ENCODE data around the gene SPCS2. TPM values are rescaled to one million over a fixed set of nuclear protein-coding genes. Genes with fewer than 3 reads are reported as not detected.
A peak's percentile ranks its signal among the peaks of the same experiment; 100 is the strongest.

Gene SPCS2
- polyA plus RNA-seq, 2 of the 4 experiments (the other 2 are of a cell fraction), result 233 to 391 TPM

DNA sequence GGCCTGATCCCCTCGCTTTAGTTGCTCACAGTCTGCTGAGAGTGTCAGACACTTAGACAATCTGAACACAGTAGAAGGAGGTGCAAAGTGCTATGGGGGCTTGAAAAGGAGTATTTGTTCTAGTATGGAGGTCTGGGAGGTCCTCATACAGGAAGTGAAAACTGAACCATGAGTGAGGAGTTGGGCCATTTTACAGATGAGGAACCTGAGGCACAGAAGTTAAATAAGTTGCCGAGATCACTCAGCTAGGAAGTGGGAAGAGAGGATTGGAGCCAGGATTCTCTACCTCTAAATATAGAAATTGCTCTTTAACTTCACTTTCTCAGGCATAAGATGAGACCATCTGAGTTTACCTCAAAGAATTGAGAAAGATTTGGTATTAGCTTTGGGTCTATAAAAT lies 35.7 kb downstream of the SPCS2 start (continued):
- no peak for TF ChIP-seq CHD4 (IDR thresholded peaks at IDR 0.05; ENCODE audit: borderline replicate concordance)

DNA sequence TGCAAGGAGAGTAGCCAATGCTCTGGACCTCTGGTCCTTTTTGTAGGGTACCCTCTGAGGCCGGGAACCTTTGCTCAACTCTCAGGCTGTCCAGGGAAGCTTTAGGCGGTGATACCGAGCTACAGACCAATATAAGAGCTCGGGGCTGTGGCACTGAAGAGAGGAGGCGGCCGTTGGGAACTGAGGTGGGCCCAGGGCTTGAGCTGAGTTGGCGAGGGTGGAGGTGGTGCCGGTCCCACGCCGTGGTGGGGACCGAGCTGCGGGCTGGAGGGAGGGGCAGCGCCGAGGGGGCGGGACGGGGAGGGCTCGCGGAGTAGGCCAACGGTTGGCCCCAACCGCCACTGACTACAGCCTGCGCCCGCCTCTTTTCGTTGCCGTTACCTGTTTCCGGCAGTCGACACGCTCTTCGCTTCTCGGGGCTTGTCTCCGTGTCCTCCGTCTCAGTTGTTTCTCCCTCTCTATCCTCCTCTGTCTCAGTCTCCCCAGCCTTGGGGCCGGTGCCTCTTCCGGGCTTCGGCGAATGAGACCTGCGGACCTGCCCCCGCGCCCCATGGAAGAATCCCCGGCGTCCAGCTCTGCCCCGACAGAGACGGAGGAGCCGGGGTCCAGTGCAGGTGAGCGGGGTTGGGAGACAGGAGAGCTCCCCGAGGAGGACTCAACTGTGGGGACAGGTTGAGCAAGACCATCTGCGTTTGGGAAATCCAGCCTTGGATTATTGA lies 39.6 kb downstream of the SPCS2 start, which contains the start of gene NEU3:
NEU3 (plus strand) TSS at position 393 of the 719 bp plus-strand sequence; CDS start at position 521, 128 bp downstream.
- FAIRE-seq (no peak), DNase-seq (ENCODE audit: low read depth in 1 of 2, low spot score in 1 of 2) (peak; percentile 79 to 81), ATAC-seq (peak; percentile 95 to 98)
- peak within 1 kb of the TSS; percentile 86 to 89 for H3K27ac ChIP-seq
- 4% methylated on average over 40 of the region's 46 CpGs for WGBS (ENCODE audit: missing lambda C conversion rate)
- peak within 1 kb of the TSS; percentile 94 for H3K4me2 ChIP-seq
- H3K9me3 ChIP-seq, result no peaks in the 10 kb centered on the region
- ChIA-PET CTCF (interaction anchor here (0.7 to 2.6 kb wide), 6 partner anchors 16 to 253 kb away, joined by 3 to 14 read pairs (median 3); partner anchors contain the start of gene TPBGL), POLR2A (interaction anchor here (0.6 to 1.6 kb wide), 11 partner anchors 9 to 268 kb away, joined by 3 to 8 read pairs (median 3); partner anchors contain the start of genes SPCS2 and XRRA1)
- H3K4me3 ChIP-seq, result peak within 1 kb of the TSS; percentile 92
- H3K4me1 ChIP-seq, result peaks cover 12% of the 10 kb centered on the region; the same call in 2 of the 3 replicates
- TF ChIP-seq ZC3H11A (IDR thresholded peaks at IDR 0.05) (no peak), HOXB5 (CRISPR knock-in tag; IDR thresholded peaks at IDR 0.05) (no peak), CEBPB (IDR thresholded peaks at IDR 0.05) (no peak), HEYL (CRISPR knock-in tag; IDR thresholded peaks at IDR 0.05) (no peak), USF2 (IDR thresholded peaks at IDR 0.05) (no peak), RAD21 (conservative IDR thresholded peaks at IDR 0.05 in 1 of 2, IDR thresholded peaks at IDR 0.05 in 1 of 2) (no peak), HOXB13 (CRISPR knock-in tag; IDR thresholded peaks at IDR 0.05; ENCODE audit: low read depth) (no peak), EHMT2 (IDR thresholded peaks at IDR 0.05; ENCODE audit: low read depth) (no peak), KDM5A (IDR thresholded peaks at IDR 0.05) (no peak), POLR2AphosphoS2 (conservative IDR thresholded peaks at IDR 0.05; ENCODE audit: low read length) (peak; percentile 26; the same call in 1 of the 2 replicates), FOSL2 (IDR thresholded peaks at IDR 0.05) (no peak), FOSL2 (CRISPR knock-in tag; IDR thresholded peaks at IDR 0.05) (no peak), EP300 (IDR thresholded peaks at IDR 0.05) (no peak), ZFP36 (IDR thresholded peaks at IDR 0.05; ENCODE audit: borderline replicate concordance, partially characterized antibody) (no peak), CTCF (IDR thresholded peaks at IDR 0.05) (no peak), EHF (CRISPR knock-in tag; IDR thresholded peaks at IDR 0.05) (no peak), RCOR1 (IDR thresholded peaks at IDR 0.05; ENCODE audit: low read depth, low read length) (no peak), CBX8 (IDR thresholded peaks at IDR 0.05) (no peak), SMC3 (IDR thresholded peaks at IDR 0.05) (no peak), RARB (CRISPR knock-in tag; IDR thresholded peaks at IDR 0.05) (no peak), FOSB (CRISPR knock-in tag; IDR thresholded peaks at IDR 0.05) (no peak), BHLHE40 (IDR thresholded peaks at IDR 0.05; ENCODE audit: low read depth, low read length) (no peak), NPAS2 (CRISPR knock-in tag; IDR thresholded peaks at IDR 0.05; ENCODE audit: borderline replicate concordance) (no peak), SREBF2 (IDR thresholded peaks at IDR 0.05) (no peak), PHF8 (IDR thresholded peaks at IDR 0.05; ENCODE audit: borderline replicate concordance, low read depth) (peak; percentile 51; the same call in 1 of the 2 replicates), CHD2 (IDR thresholded peaks at IDR 0.05; ENCODE audit: low read length, partially characterized antibody) (no peak), GATA3 (IDR thresholded peaks at IDR 0.05; ENCODE audit: borderline replicate concordance) (no peak), PBX3 (IDR thresholded peaks at IDR 0.05) (0 out of 2 replicates have a peak, but pooled peaks have one; percentile 43), ESRRA (IDR thresholded peaks at IDR 0.05; ENCODE audit: borderline replicate concordance, low read length) (no peak), CBX2 (IDR thresholded peaks at IDR 0.05; ENCODE audit: borderline replicate concordance, low read depth) (no peak), RNF2 (IDR thresholded peaks at IDR 0.05; ENCODE audit: borderline replicate concordance, low read depth) (no peak), JUN (IDR thresholded peaks at IDR 0.05) (peak in 1 of 2 experiments; percentile 68; a peak in 2 of 5 replicates)
- TF ChIP-seq, protein P1, sequence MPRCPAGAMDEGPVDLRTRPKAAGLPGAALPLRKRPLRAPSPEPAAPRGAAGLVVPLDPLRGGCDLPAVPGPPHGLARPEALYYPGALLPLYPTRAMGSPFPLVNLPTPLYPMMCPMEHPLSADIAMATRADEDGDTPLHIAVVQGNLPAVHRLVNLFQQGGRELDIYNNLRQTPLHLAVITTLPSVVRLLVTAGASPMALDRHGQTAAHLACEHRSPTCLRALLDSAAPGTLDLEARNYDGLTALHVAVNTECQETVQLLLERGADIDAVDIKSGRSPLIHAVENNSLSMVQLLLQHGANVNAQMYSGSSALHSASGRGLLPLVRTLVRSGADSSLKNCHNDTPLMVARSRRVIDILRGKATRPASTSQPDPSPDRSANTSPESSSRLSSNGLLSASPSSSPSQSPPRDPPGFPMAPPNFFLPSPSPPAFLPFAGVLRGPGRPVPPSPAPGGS (IDR thresholded peaks at IDR 0.05), result peak; percentile 44; the same call in 1 of the 3 replicates
- TF ChIP-seq, protein P2, sequence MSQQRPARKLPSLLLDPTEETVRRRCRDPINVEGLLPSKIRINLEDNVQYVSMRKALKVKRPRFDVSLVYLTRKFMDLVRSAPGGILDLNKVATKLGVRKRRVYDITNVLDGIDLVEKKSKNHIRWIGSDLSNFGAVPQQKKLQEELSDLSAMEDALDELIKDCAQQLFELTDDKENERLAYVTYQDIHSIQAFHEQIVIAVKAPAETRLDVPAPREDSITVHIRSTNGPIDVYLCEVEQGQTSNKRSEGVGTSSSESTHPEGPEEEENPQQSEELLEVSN (IDR thresholded peaks at IDR 0.05; ENCODE audit: borderline replicate concordance, low read depth), result peak; percentile 31; the same call in 1 of the 2 replicates
